AG08396 (cell line): Measurements from ENCODE around the gene GMFB.

Experiments
- DNase-seq: peaks from one replicate; pipeline ENCODE4 v3.0.0; 2012; ENCODE audit warnings: low spot score, mixed read lengths

GMFB gene

GRCh38 chr14:54490445-54491175 lies 1.8 kb upstream of the GMFB start:
- DNase-seq = no peak

- DNase-seq = no peak
These were observed 1.1 kb upstream of the GMFB start for GRCh38 chr14:54489731-54490444.

GRCh38 chr14:54489318-54489683 lies 521 bp upstream of the GMFB start:
- no peak for DNase-seq

GRCh38 chr14:54488318-54488645 lies 498 bp downstream of the GMFB start:
- DNase-seq = no peak

- DNase-seq = peak; percentile 77
These were observed 1.0 kb downstream of the GMFB start for GRCh38 chr14:54487771-54488170.

GRCh38 chr14:54486685-54487084 lies 2.1 kb downstream of the GMFB start:
- DNase-seq = no peak

- no peak for DNase-seq
These were observed 4.9 kb downstream of the GMFB start for GRCh38 chr14:54483846-54484245.

GRCh38 chr14:54483073-54483745 lies 5.6 kb downstream of the GMFB start:
- DNase-seq = no peak

GRCh38 chr14:54481695-54482094 lies 7.1 kb downstream of the GMFB start:
- no peak for DNase-seq

GRCh38 chr14:54480830-54481562 lies 7.8 kb downstream of the GMFB start:
- DNase-seq = no peak

- no peak for DNase-seq
These were observed 10.1 kb downstream of the GMFB start for GRCh38 chr14:54478636-54479215.

GRCh38 chr14:54475911-54476310 lies 12.9 kb downstream of the GMFB start:
- no peak for DNase-seq

- DNase-seq = no peak
These were observed 13.4 kb downstream of the GMFB start for GRCh38 chr14:54475187-54475899.

- no peak for DNase-seq
These were observed 14.5 kb downstream of the GMFB start for GRCh38 chr14:54474232-54474793.

GRCh38 chr14:54472315-54472714 lies 16.5 kb downstream of the GMFB start:
- DNase-seq = no peak

- DNase-seq = no peak
These were observed 17.1 kb downstream of the GMFB start for GRCh38 chr14:54471641-54472040.

GRCh38 chr14:54470701-54471100 lies 18.1 kb downstream of the GMFB start:
- DNase-seq = no peak

- no peak for DNase-seq
These were observed 21.5 kb downstream of the GMFB start for GRCh38 chr14:54467280-54467679.

- DNase-seq = no peak
These were observed 23.1 kb downstream of the GMFB start for GRCh38 chr14:54465654-54466053.

- DNase-seq = no peak
These were observed 26.7 kb downstream of the GMFB start for GRCh38 chr14:54462048-54462447.

GRCh38 chr14:54459106-54459505 lies 29.7 kb downstream of the GMFB start:
- DNase-seq = no peak
